Thyroid gland (tissue), 4 donors: ENCODE data around the gene CA10.

ENCODE experiments used
- POLR2A ChIP-seq, 2 donors: fragments of 450-650 bp; IDR thresholded peaks; one replicate each; pipeline ENCODE4 v1.6.1; 2017; ENCODE audit warnings: antibody characterized with exemption in 2 of 2, mild to moderate bottlenecking in 2 of 2, moderate library complexity in 1 of 2
- TF ChIP-seq, protein P1 (sequence below), 6 experiments: fragments of 200-600 bp in 3 of 6; fragments of 450-650 bp in 3 of 6; sonication (generic) in 3 of 6; IDR thresholded peaks; one replicate each; pipeline ENCODE4 v1.5.1; 2016 to 2019; ENCODE audit warnings: antibody characterized with exemption in 6 of 6, mild to moderate bottlenecking in 2 of 6, inconsistent platforms in 1 of 6, moderate library complexity in 1 of 6

DNA sequence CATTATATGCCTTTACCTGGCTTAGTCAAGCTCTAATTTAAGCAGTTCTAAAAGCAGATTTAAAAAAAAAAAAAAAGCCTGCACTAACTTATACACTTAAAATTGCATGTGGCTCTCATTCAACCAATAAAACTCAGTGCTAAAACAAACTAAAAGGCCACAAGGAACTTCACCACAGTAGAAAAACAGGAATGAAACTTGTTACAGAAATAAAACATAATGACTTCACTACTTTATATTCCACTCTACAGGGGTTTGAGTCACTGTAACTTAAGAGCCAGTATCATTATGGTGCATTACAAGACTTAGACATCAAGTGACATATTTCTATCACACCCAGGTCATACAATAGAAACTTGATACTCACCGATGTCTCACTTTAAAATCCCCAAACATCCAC is 11.1 kb downstream of the CA10 start:
- no peak for TF ChIP-seq POLR2A (IDR thresholded peaks at IDR 0.05)
- TF ChIP-seq, protein P1, sequence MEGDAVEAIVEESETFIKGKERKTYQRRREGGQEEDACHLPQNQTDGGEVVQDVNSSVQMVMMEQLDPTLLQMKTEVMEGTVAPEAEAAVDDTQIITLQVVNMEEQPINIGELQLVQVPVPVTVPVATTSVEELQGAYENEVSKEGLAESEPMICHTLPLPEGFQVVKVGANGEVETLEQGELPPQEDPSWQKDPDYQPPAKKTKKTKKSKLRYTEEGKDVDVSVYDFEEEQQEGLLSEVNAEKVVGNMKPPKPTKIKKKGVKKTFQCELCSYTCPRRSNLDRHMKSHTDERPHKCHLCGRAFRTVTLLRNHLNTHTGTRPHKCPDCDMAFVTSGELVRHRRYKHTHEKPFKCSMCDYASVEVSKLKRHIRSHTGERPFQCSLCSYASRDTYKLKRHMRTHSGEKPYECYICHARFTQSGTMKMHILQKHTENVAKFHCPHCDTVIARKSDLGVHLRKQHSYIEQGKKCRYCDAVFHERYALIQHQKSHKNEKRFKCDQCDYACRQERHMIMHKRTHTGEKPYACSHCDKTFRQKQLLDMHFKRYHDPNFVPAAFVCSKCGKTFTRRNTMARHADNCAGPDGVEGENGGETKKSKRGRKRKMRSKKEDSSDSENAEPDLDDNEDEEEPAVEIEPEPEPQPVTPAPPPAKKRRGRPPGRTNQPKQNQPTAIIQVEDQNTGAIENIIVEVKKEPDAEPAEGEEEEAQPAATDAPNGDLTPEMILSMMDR (IDR thresholded peaks at IDR 0.05) = no peak
